HAP-1 (cell line): ENCODE data around the gene TTLL7.

Experiments used
- DNase-seq, 2 experiments: peaks; one replicate each; pipeline ENCODE4 v3.0.0-alpha.2; 2016 to 2020; ENCODE audit warnings: low spot score in 2 of 2
- H3K27me3 ChIP-seq: fragments of 250-450 bp; sonication (Bioruptor Pico); 2 replicates; pipeline ENCODE4 v1.5.1; 2020; ENCODE audit warnings: low read depth, mild to moderate bottlenecking, moderate library complexity
- H3K36me3 ChIP-seq: fragments of 250-450 bp; sonication (Bioruptor Pico); replicated peaks from 2 replicates; pipeline ENCODE4 v1.5.1; 2020; ENCODE audit warnings: mild to moderate bottlenecking
- H3K4me1 ChIP-seq: fragments of 250-450 bp; sonication (Bioruptor Pico); 2 replicates; pipeline ENCODE4 v1.5.1; 2020; ENCODE audit warnings: mild to moderate bottlenecking
- H3K4me3 ChIP-seq: fragments of 250-450 bp; sonication (Bioruptor Pico); 2 replicates; pipeline ENCODE4 v1.5.1; 2020; ENCODE audit warnings: mild to moderate bottlenecking, moderate library complexity
- H3K9me3 ChIP-seq: fragments of 250-450 bp; sonication (Bioruptor Pico); 2 replicates; pipeline ENCODE4 v1.5.1; 2020; ENCODE audit warnings: mild to moderate bottlenecking, moderate library complexity
- in situ Hi-C: fragments of 300-500 bp; cut with MboI; formaldehyde crosslinking; loops from 3 replicates; pipeline ENCODE4 v1.14.3; 2020; ENCODE audit warnings: low sequenced_read_pairs, inconsistent platforms, mixed read lengths

The TTLL7 gene

DNA sequence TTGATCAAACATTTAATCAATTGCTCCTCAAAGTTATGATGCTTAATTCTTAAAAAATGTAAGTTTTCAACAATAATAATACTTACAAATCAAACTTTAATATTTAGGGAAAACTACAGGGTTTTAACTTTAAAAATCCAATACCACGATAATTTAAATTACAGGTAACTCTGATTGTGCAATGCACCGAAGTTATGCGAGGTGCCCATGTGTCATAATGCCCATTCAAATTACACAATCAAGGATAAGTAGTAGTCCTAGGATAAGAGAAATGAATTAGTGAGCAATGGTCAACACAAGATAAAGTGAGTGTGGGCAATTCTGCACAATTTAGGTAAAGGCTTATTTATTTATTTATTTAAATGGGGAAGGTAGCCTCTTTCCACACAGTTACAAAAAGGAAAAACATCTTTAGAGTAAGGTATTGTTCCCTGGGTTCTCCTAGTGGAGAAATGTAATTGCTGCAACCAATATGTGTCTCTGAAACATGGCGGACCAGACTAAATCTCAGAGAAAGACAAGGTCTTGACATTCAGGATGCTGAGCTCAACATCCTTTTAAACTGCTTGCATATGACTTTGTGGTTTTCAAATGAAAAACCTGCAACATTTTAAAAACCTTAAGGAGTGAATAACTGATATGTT, 164.2 kb downstream of the TTLL7 start:
- H3K9me3 ChIP-seq, result no peaks in the 10 kb centered on the region
- in situ Hi-C loops, result no loop called here

DNA sequence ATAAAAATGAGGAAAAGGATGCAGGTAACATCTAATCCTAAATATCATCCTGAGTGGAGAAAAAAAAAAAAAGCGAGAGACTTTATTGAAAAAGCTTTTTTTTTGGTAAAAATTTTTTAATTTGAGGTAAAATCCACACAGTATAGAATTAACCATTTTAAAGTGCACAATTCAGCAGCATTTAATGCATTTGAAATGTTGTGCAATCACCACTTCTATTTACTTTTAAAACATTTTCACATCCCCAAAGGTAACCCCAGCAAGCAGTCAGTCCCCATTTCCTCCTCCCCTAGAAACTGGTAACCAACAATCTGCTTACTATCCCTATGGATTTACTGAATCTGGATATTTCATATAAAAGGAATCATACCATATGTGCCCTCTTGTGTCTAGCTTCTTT, 166.7 kb downstream of the TTLL7 start:
- H3K27me3 ChIP-seq, result no peaks in the 10 kb centered on the region
- no peaks in the 10 kb centered on the region for H3K36me3 ChIP-seq
- H3K9me3 ChIP-seq, result no peaks in the 10 kb centered on the region
- no peak for DNase-seq
- H3K4me1 ChIP-seq, result peaks cover 18% of the 10 kb centered on the region
- in situ Hi-C loops, result no loop called here
- H3K4me3 ChIP-seq, result no peak overlapping the region

More for the DNA sequence above, 164.2 kb downstream of the TTLL7 start:
- H3K27me3 ChIP-seq, result no peaks in the 10 kb centered on the region
- H3K36me3 ChIP-seq, result no peaks in the 10 kb centered on the region
- DNase-seq, result no peak
- no peak overlapping the region for H3K4me3 ChIP-seq
- H3K4me1 ChIP-seq, result peaks cover 36% of the 10 kb centered on the region

DNA sequence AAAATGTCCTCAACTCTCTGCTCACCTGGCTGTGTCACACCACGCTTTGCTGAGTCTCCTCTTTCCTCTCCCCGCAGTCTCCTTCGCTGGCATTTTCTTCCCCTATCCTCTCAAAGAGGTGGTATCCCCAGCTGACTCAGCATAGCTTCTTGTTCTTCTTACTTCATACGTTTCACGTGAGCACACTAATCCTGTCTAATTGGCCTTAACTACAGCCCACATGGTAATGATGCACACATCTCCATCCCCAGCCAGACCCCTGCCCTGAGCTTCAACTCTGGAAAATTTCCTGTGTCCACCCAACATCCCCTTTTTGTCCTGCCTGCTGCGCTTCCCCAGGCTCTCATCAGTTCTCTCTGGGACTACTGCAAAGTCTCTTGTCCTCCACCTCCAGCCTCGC, 169.8 kb downstream of the TTLL7 start:
- no peaks in the 10 kb centered on the region for H3K9me3 ChIP-seq
- H3K4me3 ChIP-seq, result no peak overlapping the region
- no peaks in the 10 kb centered on the region for H3K36me3 ChIP-seq
- in situ Hi-C loops, result no loop called here
- no peaks in the 10 kb centered on the region for H3K27me3 ChIP-seq
- H3K4me1 ChIP-seq, result peaks cover 11% of the 10 kb centered on the region; the same call in 1 of the 2 replicates
- no peak for DNase-seq

DNA sequence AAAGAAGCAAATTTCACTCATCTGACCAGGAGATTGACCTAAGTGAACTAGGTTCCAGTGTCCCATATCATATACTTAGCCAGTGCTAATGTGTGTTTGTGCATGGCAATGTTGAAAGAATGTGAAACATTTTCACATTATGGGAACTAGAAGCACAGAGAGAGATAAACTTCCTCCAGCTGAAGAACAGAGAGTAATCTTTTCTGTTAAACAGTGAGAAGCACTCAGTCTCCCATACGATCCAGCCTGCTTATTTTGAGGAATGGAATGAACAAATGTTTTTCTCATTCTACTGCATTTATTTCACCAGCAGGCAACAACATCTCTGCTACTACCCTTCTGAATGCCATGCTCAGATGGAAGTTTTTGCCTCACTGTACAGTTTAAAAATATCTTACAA, 170.5 kb downstream of the TTLL7 start:
- in situ Hi-C loops, result no loop called here
- Histone ChIP-seq H3K4me1 (peaks cover 8% of the 10 kb centered on the region; the same call in 1 of the 2 replicates), H3K27me3 (no peaks in the 10 kb centered on the region), H3K36me3 (no peaks in the 10 kb centered on the region), H3K4me3 (no peak overlapping the region), H3K9me3 (no peaks in the 10 kb centered on the region)
- DNase-seq, result no peak

DNA sequence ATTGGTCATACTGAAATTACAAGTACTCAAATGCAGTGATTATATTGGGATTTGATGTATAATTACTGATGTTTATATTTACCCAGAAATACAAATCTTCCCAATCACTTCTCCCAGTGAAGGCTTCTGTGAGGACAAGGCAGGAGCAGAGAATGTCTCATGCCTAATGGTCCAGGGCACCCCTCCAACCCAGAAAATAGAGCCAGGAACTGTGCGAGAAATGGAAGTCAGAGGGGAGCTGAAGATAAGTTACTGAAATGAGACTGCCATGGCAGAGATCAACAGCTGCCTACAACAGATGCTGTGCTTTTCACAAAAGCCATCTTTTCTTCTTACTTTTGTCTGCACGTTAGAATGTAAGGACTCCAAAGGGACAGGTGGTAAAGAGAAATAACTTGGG, 171.2 kb downstream of the TTLL7 start:
- peaks cover 3% of the 10 kb centered on the region; the same call in 1 of the 2 replicates for H3K4me1 ChIP-seq
- in situ Hi-C loops, result no loop called here
- no peaks in the 10 kb centered on the region for H3K9me3 ChIP-seq
- no peak overlapping the region for H3K4me3 ChIP-seq
- DNase-seq, result no peak
- no peaks in the 10 kb centered on the region for H3K27me3 ChIP-seq
- H3K36me3 ChIP-seq, result no peaks in the 10 kb centered on the region

DNA sequence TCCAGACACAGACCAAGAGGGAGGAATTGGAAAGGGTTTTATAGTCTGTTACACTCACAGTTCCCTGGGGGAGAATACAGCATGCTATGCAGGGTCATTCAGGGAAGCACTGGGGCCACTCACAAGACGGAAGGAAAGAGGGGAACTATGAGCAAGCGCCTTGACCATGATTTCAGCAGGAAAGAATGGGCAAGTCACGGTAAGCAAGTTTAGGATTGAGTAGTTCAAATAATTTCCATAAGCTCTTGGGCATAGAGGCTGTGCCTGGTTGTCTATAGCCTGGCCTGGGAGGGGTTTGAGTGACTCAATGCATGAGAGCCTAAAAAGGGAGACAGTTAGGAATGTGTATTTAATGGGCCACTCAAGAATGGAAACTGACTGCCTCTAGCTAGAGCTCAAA, 176.7 kb downstream of the TTLL7 start:
- Histone ChIP-seq H3K4me3 (no peak overlapping the region), H3K4me1 (peaks cover 6% of the 10 kb centered on the region), H3K36me3 (no peaks in the 10 kb centered on the region), H3K9me3 (no peaks in the 10 kb centered on the region), H3K27me3 (no peaks in the 10 kb centered on the region)
- DNase-seq, result no peak
- in situ Hi-C loops, result no loop called here

DNA sequence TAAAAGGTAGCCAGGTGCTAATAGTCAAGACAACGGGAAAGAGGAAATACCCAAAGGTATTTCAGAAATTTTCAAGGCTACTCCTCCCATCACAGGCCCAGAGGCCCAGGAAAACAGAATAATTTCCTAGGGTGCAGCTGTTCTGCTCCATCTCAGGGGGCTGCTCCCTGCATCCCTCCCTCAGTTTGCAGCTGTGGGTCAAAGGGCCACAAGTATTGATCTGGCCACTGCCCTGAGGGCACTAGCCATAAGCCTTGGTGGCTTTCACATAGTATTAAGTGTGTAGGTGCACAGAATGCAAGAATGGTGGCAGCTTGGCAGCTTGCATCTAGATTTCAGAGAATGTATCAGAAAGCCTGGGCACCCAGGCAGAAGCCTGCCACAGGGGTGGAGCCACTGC, 179.5 kb downstream of the TTLL7 start:
- Histone ChIP-seq H3K9me3 (no peaks in the 10 kb centered on the region), H3K4me1 (peaks cover 6% of the 10 kb centered on the region), H3K36me3 (no peaks in the 10 kb centered on the region), H3K4me3 (no peak overlapping the region), H3K27me3 (no peaks in the 10 kb centered on the region)
- in situ Hi-C loops, result no loop called here
- DNase-seq, result no peak

DNA sequence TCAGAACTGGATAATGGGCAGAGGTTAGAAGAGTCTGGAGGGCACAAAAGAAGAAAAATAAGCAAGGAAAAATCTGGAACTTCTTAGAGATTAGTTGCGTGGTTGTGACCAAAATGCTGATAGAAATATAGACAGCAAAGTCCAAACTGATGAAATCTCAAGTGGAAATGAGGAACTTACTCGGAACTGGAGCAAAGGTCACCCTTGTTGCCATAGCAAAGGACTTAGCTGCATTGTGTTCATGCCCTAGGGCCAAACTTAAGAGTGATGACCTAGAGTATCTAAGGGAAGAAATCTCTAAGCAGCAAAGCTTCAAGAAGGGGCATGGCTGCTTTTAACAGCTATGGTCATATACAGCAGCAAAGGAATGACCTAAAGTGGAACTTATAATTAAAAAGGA, 180.0 kb downstream of the TTLL7 start:
- H3K27me3 ChIP-seq, result no peaks in the 10 kb centered on the region
- no peaks in the 10 kb centered on the region for H3K36me3 ChIP-seq
- no peak overlapping the region for H3K4me3 ChIP-seq
- H3K4me1 ChIP-seq, result peaks cover 6% of the 10 kb centered on the region
- DNase-seq, result peak in 1 of 2 experiments; percentile 45
- no peaks in the 10 kb centered on the region for H3K9me3 ChIP-seq
- in situ Hi-C loops, result no loop called here

DNA sequence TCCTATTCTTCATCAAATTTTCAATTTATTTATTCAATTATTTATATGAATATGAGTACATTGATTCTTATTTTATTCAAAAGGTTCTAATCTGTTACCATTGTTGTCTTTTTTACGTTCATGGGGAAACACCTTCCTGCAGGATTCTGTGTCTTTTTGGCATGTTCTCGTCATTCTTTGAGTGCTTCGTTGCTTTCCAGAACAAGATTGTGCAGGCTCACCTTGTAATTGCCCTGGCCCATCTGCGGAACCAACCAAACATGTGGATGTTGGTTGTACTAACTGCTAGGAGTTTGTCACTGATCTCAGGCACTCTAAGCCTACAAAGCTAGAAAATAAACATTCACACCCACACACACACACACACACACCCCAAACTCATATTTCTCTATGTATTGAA, 182.1 kb downstream of the TTLL7 start:
- Histone ChIP-seq H3K9me3 (no peaks in the 10 kb centered on the region), H3K4me3 (no peak overlapping the region), H3K27me3 (no peaks in the 10 kb centered on the region), H3K4me1 (peaks cover 6% of the 10 kb centered on the region), H3K36me3 (no peaks in the 10 kb centered on the region)
- DNase-seq, result no peak
- in situ Hi-C loops, result no loop called here

DNA sequence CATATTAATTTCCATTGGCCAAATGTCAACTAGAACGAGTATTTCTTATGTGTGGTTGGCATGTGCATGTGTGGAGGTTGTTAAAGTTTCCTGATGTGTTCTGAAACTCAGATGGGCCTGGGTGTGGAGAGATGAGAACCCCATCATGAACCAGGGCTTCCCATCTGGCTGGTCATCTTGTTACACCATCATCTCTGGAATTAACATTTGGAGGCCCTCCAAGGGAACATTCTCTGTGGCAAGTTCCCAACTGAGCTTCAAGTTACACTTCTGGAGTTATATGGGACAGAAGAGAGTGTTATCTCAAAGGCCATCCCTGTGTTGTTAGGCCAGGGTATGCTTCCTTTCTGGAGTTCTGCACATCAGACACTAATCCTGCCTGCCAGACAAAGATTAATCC, 183.6 kb downstream of the TTLL7 start:
- Histone ChIP-seq H3K36me3 (no peaks in the 10 kb centered on the region), H3K4me3 (no peak overlapping the region), H3K4me1 (peaks cover 6% of the 10 kb centered on the region), H3K9me3 (no peaks in the 10 kb centered on the region), H3K27me3 (no peaks in the 10 kb centered on the region)
- in situ Hi-C loops, result no loop called here
- DNase-seq, result no peak
